Tibial nerve (tissue), 4 donors: Measurements from ENCODE around the gene PLCB2. TPM values are rescaled to one million over a fixed set of nuclear protein-coding genes. Genes with fewer than 3 reads are reported as not detected.

ENCODE experiments used
- DNase-seq, 2 donors: peaks; one replicate each; pipeline ENCODE4 v3.0.0-alpha.2; 2019; ENCODE audit warnings: low spot score in 2 of 2
- H3K27ac ChIP-seq, 4 donors: fragments of 200-600 bp; sonication (generic) in 3 of 4; one replicate each; pipeline ENCODE4 v1.5.1; 2017 to 2019; ENCODE audit warnings: mild to moderate bottlenecking in 1 of 4
- H3K27me3 ChIP-seq, 2 donors: fragments of 200-600 bp; sonication (generic) in 1 of 2; one replicate each; pipeline versions ENCODE4 v1.5.1 to v1.6.0; 2017 to 2019
- H3K36me3 ChIP-seq, 3 donors: fragments of 200-600 bp; sonication (generic); one replicate each; pipeline ENCODE4 v1.5.1; 2018 to 2019
- H3K4me1 ChIP-seq, 4 donors: fragments of 200-600 bp; sonication (generic) in 3 of 4; one replicate each; pipeline ENCODE4 v1.5.1; 2017 to 2019
- H3K4me3 ChIP-seq, 4 donors: fragments of 200-600 bp; sonication (generic) in 3 of 4; one replicate each; pipeline ENCODE4 v1.5.1; 2017 to 2019; ENCODE audit warnings: mild to moderate bottlenecking in 1 of 4, moderate library complexity in 1 of 4
- H3K9me3 ChIP-seq, 4 donors: fragments of 200-600 bp; sonication (generic) in 3 of 4; one replicate each; pipeline ENCODE4 v1.5.1; 2017 to 2019
- EP300 ChIP-seq, 2 donors: sonication (generic); formaldehyde crosslinking; IDR thresholded peaks; one replicate each; pipeline ENCODE4 v1.6.1; 2017; ENCODE audit warnings: antibody characterized with exemption in 2 of 2, mild to moderate bottlenecking in 1 of 2
- POLR2A ChIP-seq, 2 donors: fragments of 450-650 bp; IDR thresholded peaks; one replicate each; pipeline ENCODE4 v1.6.1; 2017; ENCODE audit warnings: antibody characterized with exemption in 2 of 2, mild to moderate bottlenecking in 2 of 2, moderate library complexity in 2 of 2
- WGBS, 2 donors: methylation state at CpG; one replicate each; pipeline ENCODE4 v1.1.5; 2018; 5-methylcytosine and 5-hydroxymethylcytosine counted together
- total RNA-seq, 4 donors: library from RNA; depleted of rRNA; stranded (reverse); fragments of >200 nt; gene quantifications; one replicate each; pipeline ENCODE4 v1.1.0, GENCODE V29; 2016
- TF ChIP-seq, protein P1 (sequence below), 5 experiments: fragments of 200-600 bp in 3 of 5; fragments of 450-650 bp in 2 of 5; sonication (generic) in 3 of 5; IDR thresholded peaks; one replicate each; pipeline ENCODE4 v1.5.1; 2016 to 2019; ENCODE audit warnings: antibody characterized with exemption in 5 of 5, mild to moderate bottlenecking in 3 of 5, moderate library complexity in 2 of 5

PLCB2 gene
- total RNA-seq, 4 donors from 2014 or later: 14.9 to 42.3 (median 17.0) TPM

DNA sequence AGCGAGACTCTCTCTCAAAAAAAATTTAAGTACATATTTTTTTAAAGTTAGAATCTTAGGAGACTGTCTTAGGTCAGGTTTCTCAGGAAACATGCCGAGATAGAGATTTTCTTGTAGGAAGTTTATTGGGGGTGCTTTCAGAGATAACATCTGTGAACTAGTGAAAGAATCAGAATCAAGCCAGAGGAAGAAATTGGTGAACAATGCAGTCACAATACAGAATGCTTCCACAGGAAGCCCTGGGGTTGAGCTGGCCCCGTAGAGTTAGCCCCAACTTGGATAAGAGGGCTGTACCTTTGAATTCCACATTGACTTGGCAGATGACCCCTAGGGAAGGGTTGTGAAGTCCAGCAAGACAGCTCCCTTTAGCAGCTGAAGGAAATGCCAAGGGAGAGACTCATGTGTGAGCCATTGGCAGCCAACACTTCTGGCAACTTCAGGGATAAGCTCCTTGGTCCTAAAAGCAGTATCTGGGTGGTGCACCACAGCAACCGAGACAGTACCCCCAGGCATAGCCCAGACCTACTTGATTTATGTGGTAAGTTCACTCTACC lies 7.1 kb upstream of the PLCB2 start:
- no peaks in the 10 kb centered on the region for H3K36me3 ChIP-seq
- H3K4me1 ChIP-seq: peaks cover 0 to 8% (median 0%) of the 10 kb centered on the region in 4 donors
- no peak overlapping the region for H3K4me3 ChIP-seq
- TF ChIP-seq POLR2A (IDR thresholded peaks at IDR 0.05) (no peak), EP300 (IDR thresholded peaks at IDR 0.05) (no peak)
- TF ChIP-seq, protein P1, sequence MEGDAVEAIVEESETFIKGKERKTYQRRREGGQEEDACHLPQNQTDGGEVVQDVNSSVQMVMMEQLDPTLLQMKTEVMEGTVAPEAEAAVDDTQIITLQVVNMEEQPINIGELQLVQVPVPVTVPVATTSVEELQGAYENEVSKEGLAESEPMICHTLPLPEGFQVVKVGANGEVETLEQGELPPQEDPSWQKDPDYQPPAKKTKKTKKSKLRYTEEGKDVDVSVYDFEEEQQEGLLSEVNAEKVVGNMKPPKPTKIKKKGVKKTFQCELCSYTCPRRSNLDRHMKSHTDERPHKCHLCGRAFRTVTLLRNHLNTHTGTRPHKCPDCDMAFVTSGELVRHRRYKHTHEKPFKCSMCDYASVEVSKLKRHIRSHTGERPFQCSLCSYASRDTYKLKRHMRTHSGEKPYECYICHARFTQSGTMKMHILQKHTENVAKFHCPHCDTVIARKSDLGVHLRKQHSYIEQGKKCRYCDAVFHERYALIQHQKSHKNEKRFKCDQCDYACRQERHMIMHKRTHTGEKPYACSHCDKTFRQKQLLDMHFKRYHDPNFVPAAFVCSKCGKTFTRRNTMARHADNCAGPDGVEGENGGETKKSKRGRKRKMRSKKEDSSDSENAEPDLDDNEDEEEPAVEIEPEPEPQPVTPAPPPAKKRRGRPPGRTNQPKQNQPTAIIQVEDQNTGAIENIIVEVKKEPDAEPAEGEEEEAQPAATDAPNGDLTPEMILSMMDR (IDR thresholded peaks at IDR 0.05): no peak
- peaks cover 0 to 5% of the 10 kb centered on the region in 2 donors for H3K27me3 ChIP-seq
- WGBS, 2 donors: 74 to 78% methylated on average over 4 of the region's 4 CpGs
- no peak for DNase-seq
- H3K27ac ChIP-seq: no peak overlapping the region
- no peaks in the 10 kb centered on the region for H3K9me3 ChIP-seq

DNA sequence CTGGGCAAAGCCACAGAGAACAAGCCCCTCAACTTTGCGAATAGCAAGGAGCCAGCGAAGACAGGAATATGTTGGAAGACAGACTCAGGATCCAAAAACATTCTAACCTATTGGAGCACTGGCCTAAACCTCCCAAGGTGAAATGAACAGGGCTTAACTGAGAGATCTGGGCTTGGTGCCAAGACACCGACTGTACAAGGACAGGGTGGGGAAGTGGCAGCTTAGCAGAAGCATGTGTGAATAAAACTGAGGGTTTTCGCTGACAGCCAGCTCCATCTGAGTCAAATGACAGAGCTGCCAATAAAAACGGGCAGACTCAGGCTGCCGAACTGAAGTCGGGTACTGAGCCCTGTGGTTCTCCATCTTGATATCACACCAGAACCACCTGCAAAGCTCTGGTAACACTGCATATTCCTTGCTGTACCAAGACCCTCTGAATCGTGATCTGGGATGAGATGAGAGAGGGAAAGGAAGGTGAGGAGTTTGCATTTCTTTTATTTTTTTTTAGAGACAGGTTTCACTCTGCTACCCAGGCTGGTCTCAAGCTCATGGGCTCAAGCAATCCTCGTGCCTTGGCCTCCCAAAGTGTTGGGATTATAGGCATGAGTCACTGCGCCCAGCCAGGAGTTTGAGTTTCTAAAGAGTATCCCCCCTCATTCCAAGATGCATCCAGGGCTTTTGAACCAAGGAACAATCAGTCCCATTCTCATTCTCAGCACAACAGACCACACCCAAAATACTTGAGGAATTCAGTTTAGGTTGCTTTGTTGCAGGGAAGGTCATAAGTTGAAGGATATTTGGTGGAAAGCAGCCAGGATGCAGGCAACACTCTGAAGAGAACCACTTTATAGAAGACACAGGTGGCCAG lies 6.0 kb upstream of the PLCB2 start:
- H3K9me3 ChIP-seq: no peaks in the 10 kb centered on the region
- no peak overlapping the region for H3K27ac ChIP-seq
- TF ChIP-seq POLR2A (IDR thresholded peaks at IDR 0.05): no peak
- TF ChIP-seq, protein P1 (IDR thresholded peaks at IDR 0.05): no peak
- H3K27me3 ChIP-seq: peaks cover 0 to 5% of the 10 kb centered on the region in 2 donors
- DNase-seq: peak in 1 of 2 donors; percentile 64
- no peak overlapping the region for H3K4me3 ChIP-seq
- peaks cover 0 to 8% (median 0%) of the 10 kb centered on the region in 4 donors for H3K4me1 ChIP-seq
- H3K36me3 ChIP-seq: no peaks in the 10 kb centered on the region
- 40 to 42% methylated on average over 10 of the region's 10 CpGs for whole genome bisulfite sequencing, 2 donors

DNA sequence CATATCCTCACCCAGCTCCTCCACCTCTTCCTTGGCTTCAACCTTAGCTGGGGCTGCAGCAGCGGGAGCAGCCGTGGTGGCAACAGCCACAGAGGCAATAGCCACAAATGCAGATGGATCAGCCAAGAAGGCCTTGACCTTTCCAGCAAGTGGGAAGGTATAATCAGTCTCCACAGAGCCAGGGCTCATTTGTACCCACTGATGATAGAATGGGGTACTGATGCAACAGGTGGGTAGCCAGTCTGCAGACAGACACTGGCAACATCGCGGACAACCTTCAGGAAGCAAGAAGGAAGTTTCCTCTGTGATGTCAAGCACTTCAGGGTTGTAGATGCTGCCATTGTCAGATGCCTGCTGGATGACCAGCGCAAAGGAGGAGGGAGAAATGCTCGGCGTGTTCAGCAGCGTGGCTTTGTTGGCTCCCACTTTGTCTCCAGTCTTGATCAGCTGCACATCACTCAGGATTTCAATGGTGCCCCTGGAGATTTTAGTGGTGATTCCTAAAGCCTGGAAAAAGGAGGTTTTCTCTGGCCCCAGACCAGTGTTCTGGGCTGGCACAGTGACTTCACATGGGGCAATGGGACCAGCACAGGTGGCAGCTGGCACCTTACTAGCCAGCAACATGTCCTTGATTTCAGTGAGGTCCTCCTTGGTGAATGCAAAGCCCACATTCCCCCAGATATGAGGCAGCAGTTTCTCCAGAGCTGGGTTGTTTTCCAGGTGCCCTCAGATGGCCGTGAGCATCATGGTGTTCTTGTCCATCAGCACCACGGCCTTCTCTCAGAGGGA lies 4.8 kb upstream of the PLCB2 start:
- no peaks in the 10 kb centered on the region for H3K9me3 ChIP-seq
- H3K36me3 ChIP-seq: no peaks in the 10 kb centered on the region
- TF ChIP-seq POLR2A (IDR thresholded peaks at IDR 0.05) (no peak), EP300 (IDR thresholded peaks at IDR 0.05) (no peak)
- TF ChIP-seq, protein P1 (IDR thresholded peaks at IDR 0.05): no peak
- H3K27ac ChIP-seq: no peak overlapping the region
- peaks cover 0 to 8% (median 0%) of the 10 kb centered on the region in 4 donors for H3K4me1 ChIP-seq
- DNase-seq: no peak
- H3K4me3 ChIP-seq: no peak overlapping the region
- WGBS, 2 donors: 78 to 90% methylated on average over 10 of the region's 10 CpGs
- H3K27me3 ChIP-seq: peaks cover 0 to 5% of the 10 kb centered on the region in 2 donors

- DNase-seq: no peak
- 56 to 65% methylated on average over 3 of the region's 3 CpGs for WGBS, 2 donors
Measured at GRCh38 chr15:40310993-40311392, 3.3 kb upstream of the PLCB2 start.

More at GRCh38 chr15:40310993-40311392, 3.3 kb upstream of the PLCB2 start:
- peaks cover 0 to 8% (median 0%) of the 10 kb centered on the region in 4 donors for H3K4me1 ChIP-seq
- H3K36me3 ChIP-seq: no peaks in the 10 kb centered on the region
- H3K27me3 ChIP-seq: peaks cover 0 to 5% of the 10 kb centered on the region in 2 donors
- TF ChIP-seq, protein P1 (IDR thresholded peaks at IDR 0.05): no peak
- TF ChIP-seq POLR2A (IDR thresholded peaks at IDR 0.05): no peak
- TF ChIP-seq EP300 (IDR thresholded peaks at IDR 0.05): no peak
- no peak overlapping the region for H3K27ac ChIP-seq
- H3K9me3 ChIP-seq: no peaks in the 10 kb centered on the region
- no peak overlapping the region for H3K4me3 ChIP-seq
